Neural crest cell (in vitro differentiated cells): ENCODE results near the gene LAPTM5. TPM values are rescaled to one million over a fixed set of nuclear protein-coding genes. Genes with fewer than 3 reads are reported as not detected.

Experiments
- DNase-seq: peaks from one replicate; pipeline ENCODE4 v3.0.0; 2021; ENCODE audit warnings: low read depth, mixed read lengths, low spot score
- H3K27ac Mint-ChIP-seq: one replicate; pipeline ENCODE4 v1.8.0; 2021; ENCODE audit warnings: mild to moderate bottlenecking, mixed read lengths; ENCODE audit not compliant: unreplicated experiment
- H3K27me3 Mint-ChIP-seq: 2 replicates; pipeline ENCODE4 v1.8.0; 2021; ENCODE audit warnings: low read depth, mild to moderate bottlenecking, mixed read lengths
- H3K36me3 Mint-ChIP-seq: 2 replicates; pipeline ENCODE4 v1.8.0; 2021; ENCODE audit warnings: low read depth, mild to moderate bottlenecking, mixed read lengths
- H3K4me1 Mint-ChIP-seq: 2 replicates; pipeline ENCODE4 v1.8.0; 2021; ENCODE audit warnings: mixed read lengths
- H3K4me3 Mint-ChIP-seq: one replicate; pipeline ENCODE4 v1.8.0; 2021; ENCODE audit warnings: mild to moderate bottlenecking, mixed read lengths
- H3K9me3 Mint-ChIP-seq: 2 replicates; pipeline ENCODE4 v1.8.0; 2021; ENCODE audit warnings: mixed read lengths
- total RNA-seq: library from RNA; stranded (reverse); gene quantifications from 2 replicates; pipeline ENCODE4 v1.2.1, GENCODE V29; 2021
- TF ChIP-seq, protein P1 (sequence below): fragments of 200-600 bp; sonication (generic); conservative IDR thresholded peaks from 2 replicates; pipeline ENCODE4 v1.5.0; 2021; ENCODE audit warnings: antibody characterized with exemption, mild to moderate bottlenecking

Gene LAPTM5
- total RNA-seq, 1 donor from 2014 or later: 1.5 TPM

- TF ChIP-seq, protein P1, sequence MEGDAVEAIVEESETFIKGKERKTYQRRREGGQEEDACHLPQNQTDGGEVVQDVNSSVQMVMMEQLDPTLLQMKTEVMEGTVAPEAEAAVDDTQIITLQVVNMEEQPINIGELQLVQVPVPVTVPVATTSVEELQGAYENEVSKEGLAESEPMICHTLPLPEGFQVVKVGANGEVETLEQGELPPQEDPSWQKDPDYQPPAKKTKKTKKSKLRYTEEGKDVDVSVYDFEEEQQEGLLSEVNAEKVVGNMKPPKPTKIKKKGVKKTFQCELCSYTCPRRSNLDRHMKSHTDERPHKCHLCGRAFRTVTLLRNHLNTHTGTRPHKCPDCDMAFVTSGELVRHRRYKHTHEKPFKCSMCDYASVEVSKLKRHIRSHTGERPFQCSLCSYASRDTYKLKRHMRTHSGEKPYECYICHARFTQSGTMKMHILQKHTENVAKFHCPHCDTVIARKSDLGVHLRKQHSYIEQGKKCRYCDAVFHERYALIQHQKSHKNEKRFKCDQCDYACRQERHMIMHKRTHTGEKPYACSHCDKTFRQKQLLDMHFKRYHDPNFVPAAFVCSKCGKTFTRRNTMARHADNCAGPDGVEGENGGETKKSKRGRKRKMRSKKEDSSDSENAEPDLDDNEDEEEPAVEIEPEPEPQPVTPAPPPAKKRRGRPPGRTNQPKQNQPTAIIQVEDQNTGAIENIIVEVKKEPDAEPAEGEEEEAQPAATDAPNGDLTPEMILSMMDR: no peak
- DNase-seq: no peak
- H3K4me3 Mint-ChIP-seq: no peak overlapping the region
Observed at GRCh38 chr1:30739601-30740000, 18.0 kb downstream of the LAPTM5 start.

DNA sequence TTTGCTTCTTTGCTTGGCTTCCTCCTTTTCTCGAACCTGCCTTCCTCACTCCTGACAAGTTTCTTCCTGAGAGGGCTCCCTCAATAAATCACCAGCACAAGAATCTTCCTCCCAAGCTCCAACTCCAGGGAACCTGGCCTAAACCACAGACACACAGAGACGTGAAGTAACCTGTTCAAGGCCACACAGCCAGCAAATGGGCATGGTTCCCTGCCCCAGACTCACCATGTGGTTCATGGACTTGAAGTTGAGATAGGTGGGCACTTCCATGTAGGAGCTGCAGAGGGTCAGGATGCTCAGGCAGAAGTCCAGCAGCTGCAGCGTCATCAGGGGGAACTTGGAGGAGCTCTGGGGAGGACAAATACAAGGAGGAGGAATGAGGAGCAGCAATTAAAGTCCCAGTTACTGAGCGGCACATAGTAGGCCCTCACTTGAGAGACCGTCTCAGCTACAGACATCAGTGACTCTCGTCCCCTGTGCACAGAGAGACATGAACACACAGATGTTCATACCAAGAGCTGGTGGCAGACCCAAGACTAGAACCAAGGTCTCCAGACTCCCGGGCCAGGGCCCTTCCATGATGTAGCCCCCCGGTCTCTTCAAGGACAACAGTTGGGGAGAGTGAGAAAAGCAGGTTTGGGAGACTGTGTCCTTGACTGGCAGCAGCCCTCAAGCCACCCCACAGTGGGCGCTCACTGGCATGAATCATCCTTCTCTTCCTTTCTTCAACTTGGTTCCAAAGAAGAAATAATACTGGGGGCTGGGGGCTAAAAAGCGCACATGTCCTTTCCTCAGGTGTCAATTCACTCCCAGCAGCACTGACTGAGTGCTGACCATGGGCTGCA, 18.6 kb downstream of the LAPTM5 start:
- DNase-seq: no peak
- no peak overlapping the region for H3K4me3 Mint-ChIP-seq
- H3K4me1 Mint-ChIP-seq: peaks cover 10% of the 10 kb centered on the region
- no peaks in the 10 kb centered on the region for H3K36me3 Mint-ChIP-seq
- TF ChIP-seq, protein P1: no peak
- H3K9me3 Mint-ChIP-seq: no peaks in the 10 kb centered on the region
- no peaks in the 10 kb centered on the region for H3K27me3 Mint-ChIP-seq
- peak overlapping the region; percentile 43 for H3K27ac Mint-ChIP-seq

More at GRCh38 chr1:30739601-30740000, 18.0 kb downstream of the LAPTM5 start:
- H3K4me1 Mint-ChIP-seq: peaks cover 8% of the 10 kb centered on the region
- H3K36me3 Mint-ChIP-seq: no peaks in the 10 kb centered on the region
- no peaks in the 10 kb centered on the region for H3K9me3 Mint-ChIP-seq
- no peaks in the 10 kb centered on the region for H3K27me3 Mint-ChIP-seq
- peak overlapping the region; percentile 43 for H3K27ac Mint-ChIP-seq

- H3K36me3 Mint-ChIP-seq: no peaks in the 10 kb centered on the region
- H3K27ac Mint-ChIP-seq: no peak overlapping the region
- TF ChIP-seq, protein P1: no peak
- H3K4me1 Mint-ChIP-seq: peaks cover 14% of the 10 kb centered on the region
- H3K27me3 Mint-ChIP-seq: no peaks in the 10 kb centered on the region
- DNase-seq: no peak
- H3K4me3 Mint-ChIP-seq: no peak overlapping the region
- H3K9me3 Mint-ChIP-seq: no peaks in the 10 kb centered on the region
Observed at GRCh38 chr1:30738040-30738714, 19.4 kb downstream of the LAPTM5 start.

DNA sequence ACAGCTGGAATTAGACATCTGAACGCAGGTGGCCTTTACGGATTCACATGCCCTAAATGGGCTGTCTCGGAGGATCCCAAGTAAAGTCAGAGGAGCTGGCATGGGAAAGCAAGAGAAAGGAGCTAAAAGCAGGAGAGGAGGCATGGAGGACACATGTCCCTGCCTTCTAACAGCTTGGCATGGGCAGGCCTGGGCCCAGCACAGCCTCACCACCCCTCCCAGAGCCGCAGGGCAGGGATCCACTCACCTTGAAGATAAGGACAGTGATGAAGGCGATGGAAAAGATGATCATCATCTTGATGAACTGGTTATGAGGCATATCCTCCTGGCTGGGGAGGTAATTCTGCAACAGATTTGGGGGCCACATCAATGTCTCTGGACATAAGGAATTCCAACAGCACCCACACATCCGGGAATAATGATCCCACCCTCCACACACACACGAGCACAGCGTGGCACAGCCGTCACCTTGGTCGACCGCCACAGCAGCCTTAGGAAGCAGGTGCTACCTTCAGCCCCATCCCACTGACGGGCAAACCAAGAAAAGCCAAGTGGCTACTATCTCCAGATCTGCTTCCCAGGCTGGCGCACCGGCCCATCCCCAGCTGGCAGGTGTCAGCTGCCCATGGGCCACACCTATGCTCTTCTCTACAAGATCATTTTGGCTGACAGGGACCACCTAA, 20.1 kb downstream of the LAPTM5 start:
- H3K27me3 Mint-ChIP-seq: no peaks in the 10 kb centered on the region
- H3K4me3 Mint-ChIP-seq: no peak overlapping the region
- DNase-seq: no peak
- H3K9me3 Mint-ChIP-seq: no peaks in the 10 kb centered on the region
- H3K27ac Mint-ChIP-seq: no peak overlapping the region
- TF ChIP-seq, protein P1: no peak
- peaks cover 20% of the 10 kb centered on the region for H3K4me1 Mint-ChIP-seq
- H3K36me3 Mint-ChIP-seq: no peaks in the 10 kb centered on the region

DNA sequence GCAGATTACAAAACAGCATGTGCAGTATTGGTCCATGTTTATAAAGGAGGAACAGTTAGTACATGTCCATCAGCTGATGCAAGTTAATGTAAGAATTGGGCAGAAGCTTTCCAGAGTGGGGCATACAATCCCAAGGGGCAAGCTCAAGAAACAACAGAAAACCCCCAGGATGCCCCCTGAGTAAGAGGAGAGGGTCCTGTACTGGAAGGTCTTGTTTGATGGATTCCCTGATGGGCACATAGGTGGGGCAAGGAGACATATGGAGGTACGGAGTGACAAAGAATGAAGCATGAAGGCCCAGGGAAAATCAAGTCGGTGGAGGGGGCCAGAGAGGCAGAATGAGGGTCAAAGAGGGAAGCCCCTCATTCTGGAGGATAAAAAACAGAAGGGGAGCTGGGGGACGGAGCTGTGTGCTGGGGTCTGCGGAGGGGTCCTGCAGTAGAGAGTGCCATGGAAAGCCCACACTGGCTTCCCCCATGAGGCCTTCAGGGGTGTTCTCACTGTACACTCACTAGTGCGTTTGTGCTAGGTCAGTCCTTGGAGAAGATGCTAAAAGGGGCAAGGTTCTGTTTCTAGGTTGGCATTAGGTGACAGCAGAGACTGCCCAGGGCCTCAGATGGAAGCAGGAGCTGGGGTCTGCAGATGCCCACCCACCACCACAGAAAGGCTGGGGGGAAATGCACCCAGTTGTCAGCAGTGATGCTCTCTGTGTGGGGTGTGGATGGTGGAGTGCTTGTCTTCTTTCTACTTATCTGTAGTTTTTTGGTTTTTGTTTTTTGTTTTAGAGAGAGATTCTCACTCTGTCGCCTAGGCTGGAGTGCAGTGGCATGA, 21.7 kb downstream of the LAPTM5 start:
- H3K4me3 Mint-ChIP-seq: no peak overlapping the region
- H3K27me3 Mint-ChIP-seq: no peaks in the 10 kb centered on the region
- peaks cover 32% of the 10 kb centered on the region for H3K4me1 Mint-ChIP-seq
- TF ChIP-seq, protein P1: no peak
- no peaks in the 10 kb centered on the region for H3K9me3 Mint-ChIP-seq
- no peak overlapping the region for H3K27ac Mint-ChIP-seq
- DNase-seq: no peak
- no peaks in the 10 kb centered on the region for H3K36me3 Mint-ChIP-seq
